ENCODE data around the gene GLI3.
"Not testable (repeated sequence)": the region's sequence is repeated elsewhere in the genome, so short reads cannot be mapped to it uniquely, and the experiment has no call there.

The GLI3 gene

GRCh38 chr7:42212541-42213090 is 24.4 kb downstream of the GLI3 start:
- no peak for DNase-seq (ENCODE audit: low read depth)

GRCh38 chr7:42211938-42212337 is 25.1 kb downstream of the GLI3 start:
- no peak for DNase-seq (ENCODE audit: low read depth)

- DNase-seq (ENCODE audit: low read depth), result no peak
Observed at GRCh38 chr7:42210779-42211178, 26.2 kb downstream of the GLI3 start.

DNA sequence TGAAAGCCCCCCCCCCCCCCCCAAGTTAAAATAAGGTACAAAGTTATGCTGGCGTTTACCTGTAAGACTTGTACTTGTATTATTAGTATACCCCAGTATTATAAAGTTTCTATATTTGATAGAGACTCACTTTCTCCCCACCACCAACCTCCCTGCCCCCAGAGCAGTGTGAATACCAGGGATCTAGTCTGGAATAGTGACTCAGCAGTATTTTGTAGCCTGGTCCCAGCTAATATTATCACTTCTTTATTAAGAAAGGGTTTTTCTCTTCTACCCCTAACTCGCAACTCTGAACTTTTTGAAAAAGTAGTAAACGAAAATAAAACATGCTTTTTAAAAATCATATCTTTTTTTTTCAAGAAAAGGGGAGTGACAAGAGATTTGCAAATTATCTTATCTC is 26.7 kb downstream of the GLI3 start:
- DNase-seq (ENCODE audit: low read depth), result no peak

DNA sequence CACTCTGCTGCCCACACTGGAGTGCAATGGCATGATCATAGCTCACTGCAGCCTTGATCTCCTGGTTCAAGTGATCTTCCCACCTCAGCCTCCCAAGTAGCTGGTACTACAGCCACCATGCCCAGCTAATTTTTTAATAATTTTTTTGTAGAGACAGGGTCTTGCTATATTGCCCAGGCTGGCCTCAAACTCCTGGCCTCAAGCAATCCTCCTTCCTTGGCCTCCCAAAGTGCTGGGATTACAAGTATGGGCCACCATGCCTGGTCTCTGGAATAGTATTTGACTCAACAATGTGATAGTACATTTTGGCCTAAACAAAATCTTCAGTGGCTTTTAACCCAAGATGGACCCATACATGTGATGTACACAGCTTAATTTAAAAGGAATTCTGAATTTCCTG is 27.9 kb downstream of the GLI3 start:
- DNase-seq (ENCODE audit: low read depth), result not testable (repeated sequence)

DNA sequence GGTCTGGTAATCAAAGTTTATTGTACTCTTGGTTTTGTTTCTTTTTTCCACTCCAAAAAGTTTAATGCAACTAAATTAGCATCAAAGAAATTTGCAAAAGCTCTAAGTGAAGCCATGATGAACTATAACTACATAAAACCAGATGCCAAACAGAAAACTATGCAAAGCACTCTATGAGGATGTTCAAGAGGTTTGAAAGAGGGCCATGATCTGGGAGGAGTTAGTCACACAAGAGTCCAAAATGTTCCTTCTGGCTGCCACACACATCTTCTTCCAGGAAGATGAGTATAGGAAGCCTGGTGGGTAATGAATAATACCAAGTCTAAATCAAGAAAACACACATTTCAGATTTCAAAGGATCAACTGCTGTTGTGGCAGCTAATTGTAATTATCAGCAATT is 28.4 kb downstream of the GLI3 start:
- DNase-seq (ENCODE audit: low read depth), result no peak

- no peak for DNase-seq (ENCODE audit: low read depth)
Observed at GRCh38 chr7:42207420-42207819, 29.6 kb downstream of the GLI3 start.

DNA sequence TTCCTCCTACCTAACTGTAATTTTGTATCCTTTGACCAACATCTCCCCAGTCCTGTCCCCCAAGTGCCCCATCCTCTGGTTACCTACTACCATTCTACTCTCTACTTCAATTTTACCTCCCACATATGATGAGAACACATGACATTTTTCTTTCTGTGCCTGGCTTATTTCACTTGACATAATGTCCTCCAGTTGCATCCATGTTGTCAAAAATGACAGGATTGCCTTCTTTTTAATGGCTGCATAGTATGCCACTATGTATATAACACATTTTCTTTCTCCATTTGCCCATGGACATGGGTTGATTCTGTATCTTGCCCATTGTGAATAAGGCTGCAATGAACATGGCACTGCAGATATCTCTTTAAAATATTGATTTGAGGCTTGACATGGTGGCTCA is 33.7 kb downstream of the GLI3 start:
- no peak for DNase-seq (ENCODE audit: low read depth)

- DNase-seq (ENCODE audit: low read depth), result no peak
Observed at GRCh38 chr7:42202601-42203000, 34.4 kb downstream of the GLI3 start.

GRCh38 chr7:42198974-42199668 is 37.9 kb downstream of the GLI3 start:
- peak; percentile 12 for DNase-seq (ENCODE audit: low read depth)

GRCh38 chr7:42198296-42198695 is 38.7 kb downstream of the GLI3 start:
- no peak for DNase-seq (ENCODE audit: low read depth)

- DNase-seq (ENCODE audit: low read depth), result peak; percentile 49
Observed at GRCh38 chr7:42197451-42197850, 39.6 kb downstream of the GLI3 start.

DNA sequence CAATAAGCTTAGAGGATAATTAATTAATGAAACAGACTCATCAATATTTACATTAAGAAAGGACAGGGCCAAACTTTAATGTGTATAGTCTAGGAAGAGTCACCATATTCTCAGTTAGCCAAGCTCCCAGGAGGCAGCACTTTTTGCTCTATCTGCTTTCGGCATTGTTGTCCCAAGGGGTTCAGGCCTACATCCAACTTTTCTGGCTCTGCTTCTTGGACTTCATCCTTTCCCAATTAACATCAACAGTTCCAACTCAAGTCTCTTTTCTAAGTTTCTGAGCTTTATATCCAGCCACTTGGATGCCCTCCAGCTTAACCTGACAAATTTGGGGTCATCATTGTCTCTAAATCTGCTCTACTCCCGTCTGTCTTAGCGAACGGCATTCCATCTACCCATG is 42.8 kb downstream of the GLI3 start:
- no peak for DNase-seq (ENCODE audit: low read depth)

DNA sequence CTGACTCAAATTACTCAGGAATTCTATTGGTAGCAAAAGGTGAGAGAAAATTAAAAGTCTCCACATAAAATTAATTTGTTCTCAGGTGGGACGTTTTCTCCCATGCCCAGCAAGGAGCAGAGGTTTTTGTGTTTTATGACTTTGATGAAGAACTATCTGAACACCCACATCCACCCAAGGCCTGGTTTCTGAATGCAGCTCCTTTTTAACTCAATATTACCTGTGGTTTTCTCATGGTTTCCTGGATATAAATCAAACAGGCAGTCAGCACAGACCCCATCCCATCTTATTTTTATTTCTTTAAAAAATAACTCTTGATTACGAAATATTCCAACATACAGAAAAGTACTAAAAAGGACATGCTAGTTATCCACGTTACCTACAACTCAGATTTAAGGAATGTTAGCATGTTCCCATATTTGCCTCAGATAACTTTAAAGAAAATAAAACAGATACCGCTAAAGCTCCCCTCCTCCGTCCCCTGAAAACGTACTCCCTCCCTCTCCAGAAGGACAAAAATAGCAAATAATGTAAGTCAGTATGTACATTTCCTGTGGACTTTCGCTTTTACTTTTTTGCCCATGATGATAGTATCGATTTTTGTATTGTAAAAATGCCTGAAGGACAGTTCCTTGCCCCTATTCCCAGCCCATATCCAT is 43.4 kb downstream of the GLI3 start:
- no peak for DNase-seq (ENCODE audit: low read depth)

GRCh38 chr7:42192851-42193461 is 44.1 kb downstream of the GLI3 start:
- no peak for DNase-seq (ENCODE audit: low read depth)

- no peak for DNase-seq (ENCODE audit: low read depth)
Observed at GRCh38 chr7:42192066-42192465, 44.9 kb downstream of the GLI3 start.

GRCh38 chr7:42189535-42189934 is 47.5 kb downstream of the GLI3 start:
- peak; percentile 64 for DNase-seq (ENCODE audit: low read depth)

DNA sequence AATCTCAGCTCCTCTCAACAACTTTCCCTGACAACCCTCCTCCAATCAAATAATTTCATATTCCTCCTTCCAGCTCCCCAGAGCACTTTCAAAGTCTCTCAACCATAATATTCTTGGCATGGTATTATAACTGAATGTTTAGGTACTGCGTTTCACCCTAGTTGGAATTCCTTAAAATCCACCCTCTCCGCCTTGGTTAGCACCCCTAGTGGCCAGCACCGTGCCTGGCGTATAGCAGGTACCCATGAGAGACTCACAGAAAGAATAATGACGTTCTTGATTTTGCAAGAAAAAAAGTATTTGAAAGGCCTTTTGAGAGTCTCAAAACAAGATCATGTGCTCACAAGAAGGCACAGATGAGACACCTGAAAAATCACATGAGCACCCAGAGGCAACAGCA is 50.9 kb downstream of the GLI3 start:
- peak; percentile 22 for DNase-seq (ENCODE audit: low read depth)

DNA sequence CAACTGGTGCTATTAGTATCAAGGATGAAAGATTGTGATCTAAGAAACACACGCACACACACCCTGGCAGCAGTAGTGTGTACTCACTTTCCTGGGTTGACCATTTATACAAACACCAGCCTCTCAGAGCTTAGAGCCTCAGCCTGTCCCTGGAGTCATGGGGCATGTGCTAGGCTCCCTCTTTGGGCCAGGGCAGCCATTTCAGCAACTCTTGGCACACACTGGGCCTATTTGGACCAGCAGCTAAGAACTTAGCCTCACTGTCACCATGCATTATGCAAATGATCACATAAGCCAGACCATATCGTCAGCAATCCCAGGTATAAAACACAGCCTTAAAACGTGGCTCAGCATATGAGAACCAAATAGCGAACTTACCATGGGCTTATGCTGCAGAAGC is 51.3 kb downstream of the GLI3 start:
- no peak for DNase-seq (ENCODE audit: low read depth)

GRCh38 chr7:42183547-42183946 is 53.5 kb downstream of the GLI3 start:
- peak; percentile 36 for DNase-seq (ENCODE audit: low read depth)

DNA sequence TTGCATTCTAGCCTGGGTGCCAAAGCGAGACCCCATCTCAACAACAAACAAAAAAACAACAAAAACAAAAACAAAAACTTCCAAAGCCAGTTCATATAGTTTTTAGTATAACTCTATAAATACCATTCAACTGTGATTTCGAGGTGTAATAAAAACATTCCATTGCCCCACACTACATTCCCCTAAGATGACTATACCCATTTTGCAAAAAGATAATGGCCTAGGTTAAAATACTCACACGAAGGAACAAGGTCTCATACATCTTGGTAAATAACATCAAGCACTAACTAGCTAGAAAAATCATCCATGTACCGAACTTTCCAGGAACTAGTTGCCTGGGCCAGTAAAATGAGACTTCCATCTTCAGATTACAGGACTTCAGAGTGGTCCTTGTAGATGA is 55.4 kb downstream of the GLI3 start:
- DNase-seq (ENCODE audit: low read depth), result no peak

DNA sequence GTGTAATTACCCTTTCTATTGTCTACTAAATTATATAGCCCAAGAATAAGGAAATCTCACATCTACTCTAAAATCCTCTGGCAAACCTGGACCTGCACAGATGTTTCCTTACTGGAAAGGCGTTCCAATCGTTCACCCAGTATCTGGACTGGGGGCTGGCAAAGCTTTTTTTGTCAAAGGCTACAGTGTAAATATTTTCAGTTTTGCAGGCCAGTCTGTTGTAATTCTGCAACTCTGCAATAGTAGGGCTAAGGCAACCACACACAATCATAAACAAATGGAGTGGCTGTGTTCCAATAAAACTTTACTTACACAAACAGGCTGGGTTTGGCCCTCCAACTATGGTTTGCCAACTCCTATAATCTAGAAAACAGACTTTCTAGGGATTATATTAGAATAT is 56.2 kb downstream of the GLI3 start:
- no peak for DNase-seq (ENCODE audit: low read depth)

DNA sequence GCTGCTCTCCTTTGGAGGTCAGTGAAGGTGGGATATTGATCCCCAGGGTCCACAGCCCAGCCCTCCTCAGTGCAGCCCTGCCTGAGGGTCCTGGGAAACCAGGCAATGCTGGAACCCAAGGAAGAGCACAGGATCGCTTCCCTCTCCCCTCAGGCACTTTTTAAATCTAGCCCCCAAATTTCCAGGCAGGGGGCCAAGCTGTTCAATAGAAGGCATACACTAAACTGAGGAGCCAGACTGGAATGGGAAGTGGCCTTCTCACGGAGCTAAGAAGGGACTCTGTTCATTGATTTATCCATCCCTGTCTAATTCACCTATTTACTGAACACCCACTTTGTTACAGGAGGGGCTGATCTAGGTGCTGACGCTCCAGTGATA is 60.3 kb downstream of the GLI3 start:
- DNase-seq (ENCODE audit: low read depth), result no peak

Measured in ELR (cell line).